Ishikawa (cell line): ENCODE data around the gene VEGFD.

Experiments
- CEBPB ChIP-seq: IDR thresholded peaks from 2 replicates; pipeline ENCODE4 v1.6.1; 2012
- CREB1 ChIP-seq: IDR thresholded peaks from 2 replicates; pipeline ENCODE4 v1.6.1; 2012; ENCODE audit warnings: low read depth
- EGR1 ChIP-seq: IDR thresholded peaks from 2 replicates; pipeline ENCODE4 v1.6.1; 2012
- EP300 ChIP-seq: IDR thresholded peaks from 2 replicates; pipeline ENCODE4 v1.6.1; 2012; ENCODE audit warnings: borderline replicate concordance
- FOXM1 ChIP-seq: IDR thresholded peaks from 2 replicates; pipeline ENCODE4 v1.6.1; 2012; ENCODE audit warnings: low read depth, borderline replicate concordance
- NFIC ChIP-seq: IDR thresholded peaks from 2 replicates; pipeline ENCODE4 v1.6.1; 2012
- RAD21 ChIP-seq: IDR thresholded peaks from 2 replicates; pipeline ENCODE4 v1.6.1; 2012; ENCODE audit warnings: low read depth
- REST ChIP-seq: IDR thresholded peaks from 2 replicates; pipeline ENCODE4 v1.6.1; 2012; ENCODE audit warnings: low read depth, mild to moderate bottlenecking
- TAF1 ChIP-seq: IDR thresholded peaks from 2 replicates; pipeline ENCODE4 v1.6.1; 2012; ENCODE audit warnings: low read depth, mild to moderate bottlenecking
- TCF12 ChIP-seq: IDR thresholded peaks from 2 replicates; pipeline ENCODE4 v1.6.1; 2012; ENCODE audit warnings: low read depth
- TEAD4 ChIP-seq: IDR thresholded peaks from 2 replicates; pipeline ENCODE4 v1.6.1; 2012
- YY1 ChIP-seq: IDR thresholded peaks from 2 replicates; pipeline ENCODE4 v1.6.1; 2012; ENCODE audit warnings: low read depth
- ZBTB7A ChIP-seq: IDR thresholded peaks from 2 replicates; pipeline ENCODE4 v1.6.1; 2012; ENCODE audit warnings: low read depth
- TF ChIP-seq, protein P1 (sequence below): IDR thresholded peaks from 2 replicates; pipeline ENCODE4 v1.6.1; 2012
- TF ChIP-seq, protein P2 (sequence below): IDR thresholded peaks from 2 replicates; pipeline ENCODE4 v1.6.1; 2012

Gene VEGFD

GRCh38 chrX:15401378-15401777 lies 17.2 kb upstream of the VEGFD start:
- TF ChIP-seq EP300 (no peak), CEBPB (no peak), FOXM1 (no peak), CREB1 (no peak), TCF12 (no peak), ZBTB7A (no peak), EGR1 (no peak), RAD21 (no peak), TEAD4 (no peak), NFIC (no peak)
- TF ChIP-seq, protein P1, sequence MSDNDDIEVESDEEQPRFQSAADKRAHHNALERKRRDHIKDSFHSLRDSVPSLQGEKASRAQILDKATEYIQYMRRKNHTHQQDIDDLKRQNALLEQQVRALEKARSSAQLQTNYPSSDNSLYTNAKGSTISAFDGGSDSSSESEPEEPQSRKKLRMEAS = no peak
- TF ChIP-seq, protein P2, sequence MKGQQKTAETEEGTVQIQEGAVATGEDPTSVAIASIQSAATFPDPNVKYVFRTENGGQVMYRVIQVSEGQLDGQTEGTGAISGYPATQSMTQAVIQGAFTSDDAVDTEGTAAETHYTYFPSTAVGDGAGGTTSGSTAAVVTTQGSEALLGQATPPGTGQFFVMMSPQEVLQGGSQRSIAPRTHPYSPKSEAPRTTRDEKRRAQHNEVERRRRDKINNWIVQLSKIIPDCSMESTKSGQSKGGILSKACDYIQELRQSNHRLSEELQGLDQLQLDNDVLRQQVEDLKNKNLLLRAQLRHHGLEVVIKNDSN = no peak

DNA sequence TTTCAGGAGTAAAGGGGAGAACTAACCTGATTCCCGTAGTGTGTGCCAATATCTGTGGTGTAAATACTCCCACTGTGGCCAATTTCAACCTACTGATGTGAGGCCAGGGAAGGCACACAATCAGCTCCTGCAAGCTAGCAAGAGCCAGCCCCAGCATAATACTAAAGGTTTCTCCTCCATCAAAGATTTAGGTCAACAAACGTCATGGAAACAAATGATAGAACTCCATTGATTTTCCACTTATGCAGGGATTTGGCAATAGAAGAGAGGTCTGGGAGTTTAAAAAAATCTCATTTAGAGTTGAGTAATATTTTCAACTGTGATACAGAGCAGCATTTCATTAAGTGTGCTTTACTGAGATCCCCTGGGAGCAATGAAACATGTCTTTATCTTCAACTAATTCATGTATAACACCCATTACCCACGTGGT lies 15.8 kb upstream of the VEGFD start:
- no peak for TF ChIP-seq CEBPB
- TF ChIP-seq TCF12 = no peak
- TF ChIP-seq YY1 = no peak
- TF ChIP-seq TAF1 = no peak
- no peak for TF ChIP-seq EP300
- no peak for TF ChIP-seq CREB1

GRCh38 chrX:15398874-15399273 lies 14.7 kb upstream of the VEGFD start:
- TF ChIP-seq YY1 = no peak
- no peak for TF ChIP-seq ZBTB7A
- no peak for TF ChIP-seq EP300
- TF ChIP-seq CREB1 = no peak
- TF ChIP-seq FOXM1 = no peak

DNA sequence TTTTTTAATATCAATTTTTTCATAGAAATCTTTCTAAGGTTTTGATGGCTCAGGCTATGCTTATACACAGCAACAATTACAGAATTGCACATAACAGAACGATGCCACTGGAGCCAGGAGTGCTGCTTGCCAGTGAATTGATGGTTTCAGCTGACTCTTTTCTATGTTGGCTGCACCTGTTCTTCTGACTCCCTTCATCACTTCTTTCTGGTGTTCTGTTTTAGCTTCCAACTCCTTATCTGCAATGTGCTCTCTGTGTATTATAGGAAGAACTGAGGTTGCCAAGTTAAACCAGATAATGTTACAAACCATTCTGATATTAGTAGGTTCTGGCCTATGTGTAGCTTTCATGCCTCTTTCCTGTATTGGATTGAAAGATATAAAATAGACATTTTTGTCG lies 11.6 kb upstream of the VEGFD start:
- TF ChIP-seq REST (no peak), EGR1 (no peak)
- TF ChIP-seq, protein P1 = no peak

- no peak for TF ChIP-seq EP300
- TF ChIP-seq CEBPB = no peak
- no peak for TF ChIP-seq NFIC
- TF ChIP-seq, protein P1 = no peak
- no peak for TF ChIP-seq EGR1
- TF ChIP-seq TCF12 = no peak
- no peak for TF ChIP-seq CREB1
- no peak for TF ChIP-seq REST
- TF ChIP-seq RAD21 = no peak
- no peak for TF ChIP-seq TAF1
- TF ChIP-seq ZBTB7A = no peak
These were observed 7.6 kb upstream of the VEGFD start for GRCh38 chrX:15391850-15392249.

- no peak for TF ChIP-seq EGR1
- TF ChIP-seq, protein P2 = no peak
- TF ChIP-seq ZBTB7A = no peak
- TF ChIP-seq REST = no peak
- TF ChIP-seq RAD21 = no peak
- TF ChIP-seq TCF12 = no peak
- no peak for TF ChIP-seq EP300
These were observed 1.4 kb downstream of the VEGFD start for GRCh38 chrX:15382813-15383212.
